Neural progenitor cell (in vitro differentiated cells): Measurements from ENCODE around the gene CAMK2D. TPM values are rescaled to one million over a fixed set of nuclear protein-coding genes. Genes with fewer than 3 reads are reported as not detected.

Experiments
- DNase-seq: peaks from one replicate; pipeline ENCODE4 v3.0.0-alpha.2; 2016; ENCODE audit warnings: low spot score
- H2AFZ ChIP-seq: fragments of 200-600 bp; sonication (generic); replicated peaks from 2 replicates; pipeline ENCODE4 v1.6.1; 2016; ENCODE audit warnings: antibody characterized with exemption
- H3F3A ChIP-seq: fragments of 200-600 bp; sonication (generic); 2 replicates; pipeline ENCODE4 v1.6.1; 2016; ENCODE audit warnings: antibody characterized with exemption, low read depth
- H3K27ac ChIP-seq: fragments of 200-600 bp; sonication (generic); 2 replicates; pipeline ENCODE4 v1.5.1; 2016; ENCODE audit warnings: mild to moderate bottlenecking
- H3K27me3 ChIP-seq: fragments of 200-600 bp; sonication (generic); 2 replicates; pipeline ENCODE4 v1.6.1; 2016; ENCODE audit warnings: mild to moderate bottlenecking, moderate library complexity
- H3K36me3 ChIP-seq: fragments of 200-600 bp; sonication (generic); 2 replicates; pipeline ENCODE4 v1.5.1; 2016
- H3K4me1 ChIP-seq: fragments of 200-600 bp; sonication (generic); 2 replicates; pipeline ENCODE4 v1.6.1; 2016; ENCODE audit warnings: mixed run types
- H3K4me2 ChIP-seq: fragments of 200-600 bp; sonication (generic); 2 replicates; pipeline ENCODE4 v1.6.1; 2016
- H3K4me3 ChIP-seq: fragments of 200-600 bp; sonication (generic); 2 replicates; pipeline ENCODE4 v1.5.1; 2016
- H3K79me2 ChIP-seq: fragments of 200-600 bp; sonication (generic); 2 replicates; pipeline ENCODE4 v1.6.1; 2016; ENCODE audit warnings: low read depth
- H3K9ac ChIP-seq: fragments of 200-600 bp; sonication (generic); 2 replicates; pipeline ENCODE4 v1.6.1; 2016
- H3K9me3 ChIP-seq: fragments of 200-600 bp; sonication (generic); 2 replicates; pipeline ENCODE4 v1.5.1; 2016; ENCODE audit warnings: low read depth
- H4K20me1 ChIP-seq: fragments of 200-600 bp; sonication (generic); 2 replicates; pipeline ENCODE4 v1.6.1; 2016; ENCODE audit warnings: low read depth
- H3K27ac Mint-ChIP-seq: 3 replicates; pipeline ENCODE4 v1.8.0; 2021; ENCODE audit warnings: mixed read lengths
- H3K27me3 Mint-ChIP-seq: 2 replicates; pipeline ENCODE4 v1.8.0; 2022; ENCODE audit warnings: low read depth, mild to moderate bottlenecking, inconsistent platforms, moderate library complexity, mixed read lengths; ENCODE audit not compliant: insufficient read depth
- H3K36me3 Mint-ChIP-seq: 3 replicates; pipeline ENCODE4 v1.8.0; 2021; ENCODE audit warnings: mixed read lengths
- H3K4me1 Mint-ChIP-seq: 3 replicates; pipeline ENCODE4 v1.8.0; 2021; ENCODE audit warnings: mixed read lengths
- H3K4me3 Mint-ChIP-seq: 3 replicates; pipeline ENCODE4 v1.8.0; 2021; ENCODE audit warnings: mild to moderate bottlenecking, moderate library complexity, mixed read lengths
- H3K9me3 Mint-ChIP-seq: 3 replicates; pipeline ENCODE4 v1.8.0; 2020; ENCODE audit warnings: mixed read lengths
- CTCF ChIP-seq: fragments of 200-600 bp; sonication (generic); IDR thresholded peaks from 2 replicates; pipeline ENCODE4 v1.5.1; 2017; ENCODE audit warnings: antibody characterized with exemption, mild to moderate bottlenecking
- EZH2 ChIP-seq: fragments of 200-600 bp; sonication (generic); IDR thresholded peaks from 2 replicates; pipeline ENCODE4 v1.6.1; 2017; ENCODE audit warnings: antibody characterized with exemption, mild to moderate bottlenecking, moderate library complexity
- EZH2phosphoT487 ChIP-seq: fragments of 200-600 bp; sonication (generic); IDR thresholded peaks from 2 replicates; pipeline ENCODE4 v1.6.1; 2017; ENCODE audit warnings: antibody characterized with exemption
- total RNA-seq: library from RNA; depleted of rRNA; stranded (reverse); fragments of >200 nt; gene quantifications from 2 replicates; pipeline ENCODE4 v1.2.3, GENCODE V29; 2015; ENCODE audit warnings: low replicate concordance

CAMK2D gene
- total RNA-seq, 1 donor from 2014 or later, result 33.2 TPM

GRCh38 chr4:113505044-113505443 is 256.5 kb downstream of the CAMK2D start:
- H3K79me2 ChIP-seq, result no peaks in the 10 kb centered on the region
- Mint-ChIP-seq H3K4me3 (no peak overlapping the region), H3K9me3 (no peaks in the 10 kb centered on the region), H3K36me3 (peaks cover 4% of the 10 kb centered on the region), H3K27ac (no peak overlapping the region), H3K27me3 (no peaks in the 10 kb centered on the region), H3K4me1 (peaks cover 4% of the 10 kb centered on the region)
- no peak overlapping the region for H3K4me2 ChIP-seq
- H3K4me1 ChIP-seq, result peaks cover 5% of the 10 kb centered on the region
- H3K9ac ChIP-seq, result no peak overlapping the region
- H2AFZ ChIP-seq, result no peak overlapping the region
- no peaks in the 10 kb centered on the region for H3K9me3 ChIP-seq
- no peak overlapping the region for H3K27ac ChIP-seq
- H3F3A ChIP-seq, result no peaks in the 10 kb centered on the region
- H4K20me1 ChIP-seq, result no peaks in the 10 kb centered on the region
- H3K36me3 ChIP-seq, result no peaks in the 10 kb centered on the region
- H3K4me3 ChIP-seq, result no peak overlapping the region
- TF ChIP-seq CTCF (no peak), EZH2phosphoT487 (no peak), EZH2 (no peak)
- H3K27me3 ChIP-seq, result no peaks in the 10 kb centered on the region
- no peak for DNase-seq

DNA sequence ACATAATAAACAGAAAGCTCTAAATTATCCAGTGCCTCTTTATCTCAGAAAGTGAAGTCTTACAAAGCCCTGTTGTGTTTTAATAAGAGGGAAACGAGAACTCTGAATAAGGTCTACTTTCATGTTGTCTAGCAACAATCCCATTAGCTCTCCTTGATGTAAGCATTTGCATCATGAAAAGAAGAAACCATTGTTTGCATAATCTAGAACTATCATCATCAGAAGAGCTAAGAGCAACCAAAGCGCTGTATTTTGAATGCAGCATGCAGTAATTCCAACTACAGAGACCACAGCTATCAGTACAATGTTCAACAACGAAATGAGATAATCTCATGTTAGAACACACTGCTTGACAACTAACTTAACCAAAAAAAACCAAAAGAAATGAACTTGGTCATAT is 257.1 kb downstream of the CAMK2D start:
- no peak overlapping the region for H3K27ac ChIP-seq
- H3K27me3 ChIP-seq, result no peaks in the 10 kb centered on the region
- no peak overlapping the region for H3K4me3 ChIP-seq
- no peak overlapping the region for H2AFZ ChIP-seq
- Mint-ChIP-seq H3K9me3 (no peaks in the 10 kb centered on the region), H3K27ac (no peak overlapping the region), H3K4me1 (peaks cover 4% of the 10 kb centered on the region), H3K27me3 (no peaks in the 10 kb centered on the region), H3K4me3 (no peak overlapping the region), H3K36me3 (peaks cover 4% of the 10 kb centered on the region)
- TF ChIP-seq EZH2, result no peak
- no peak for TF ChIP-seq EZH2phosphoT487
- no peak for TF ChIP-seq CTCF
- H3K4me1 ChIP-seq, result peaks cover 5% of the 10 kb centered on the region
- H3K36me3 ChIP-seq, result no peaks in the 10 kb centered on the region
- H3F3A ChIP-seq, result no peaks in the 10 kb centered on the region
- no peaks in the 10 kb centered on the region for H3K79me2 ChIP-seq
- no peak overlapping the region for H3K9ac ChIP-seq
- no peak for DNase-seq
- H4K20me1 ChIP-seq, result no peaks in the 10 kb centered on the region
- no peaks in the 10 kb centered on the region for H3K9me3 ChIP-seq
- H3K4me2 ChIP-seq, result no peak overlapping the region

DNA sequence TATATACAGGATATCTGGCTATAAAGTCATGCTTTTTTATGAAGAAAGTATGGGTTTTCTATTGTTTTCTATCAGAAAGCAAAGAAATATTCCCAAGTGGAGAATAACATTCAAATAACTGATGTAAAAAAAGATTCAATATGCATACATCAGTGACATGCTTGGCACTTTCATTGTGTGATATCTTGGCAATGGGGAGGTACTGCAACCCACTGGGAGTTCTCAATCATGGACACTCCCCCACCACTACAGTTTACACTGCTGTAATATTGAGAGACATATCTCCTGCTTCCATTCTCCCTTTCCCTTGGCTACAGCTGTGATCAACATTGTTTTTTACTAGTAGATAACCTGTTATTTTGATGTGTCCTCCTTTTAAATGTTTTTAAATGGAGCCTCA is 257.8 kb downstream of the CAMK2D start:
- H3K27ac Mint-ChIP-seq, result no peak overlapping the region
- no peaks in the 10 kb centered on the region for H3K27me3 ChIP-seq
- H3K36me3 Mint-ChIP-seq, result peaks cover 4% of the 10 kb centered on the region
- no peaks in the 10 kb centered on the region for H3K79me2 ChIP-seq
- H3K9ac ChIP-seq, result no peak overlapping the region
- TF ChIP-seq EZH2phosphoT487, result no peak
- DNase-seq, result no peak
- H3K27me3 Mint-ChIP-seq, result no peaks in the 10 kb centered on the region
- no peak overlapping the region for H2AFZ ChIP-seq
- no peak overlapping the region for H3K27ac ChIP-seq
- H3F3A ChIP-seq, result no peaks in the 10 kb centered on the region
- no peaks in the 10 kb centered on the region for H3K36me3 ChIP-seq
- peaks cover 5% of the 10 kb centered on the region for H3K4me1 ChIP-seq
- H3K9me3 Mint-ChIP-seq, result no peaks in the 10 kb centered on the region
- H3K4me1 Mint-ChIP-seq, result peaks cover 4% of the 10 kb centered on the region
- no peak overlapping the region for H3K4me3 Mint-ChIP-seq
- H3K9me3 ChIP-seq, result no peaks in the 10 kb centered on the region
- H4K20me1 ChIP-seq, result no peaks in the 10 kb centered on the region
- no peak overlapping the region for H3K4me2 ChIP-seq
- H3K4me3 ChIP-seq, result no peak overlapping the region

DNA sequence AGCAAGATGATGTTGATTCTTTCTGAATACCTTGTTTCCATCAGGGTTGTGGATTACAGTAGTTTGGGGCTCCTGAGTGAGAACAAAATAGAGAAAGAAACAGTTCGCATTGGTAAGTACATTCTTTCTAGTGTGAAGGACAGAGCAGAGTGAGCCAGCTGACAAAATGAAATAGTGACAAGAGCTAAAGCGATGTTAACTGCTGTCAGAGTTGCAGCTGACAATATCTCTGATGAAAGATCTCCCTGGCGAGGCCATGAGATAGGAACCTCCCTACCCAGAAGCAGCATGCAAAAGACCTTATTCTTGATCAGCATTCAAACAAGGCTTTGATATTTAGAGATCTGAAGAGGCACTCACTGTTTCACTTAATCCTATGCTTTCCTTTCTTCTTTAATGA is 258.6 kb downstream of the CAMK2D start:
- Histone ChIP-seq H3F3A (no peaks in the 10 kb centered on the region), H3K4me3 (no peak overlapping the region), H3K9ac (no peak overlapping the region), H3K27me3 (no peaks in the 10 kb centered on the region), H3K9me3 (no peaks in the 10 kb centered on the region), H3K4me2 (no peak overlapping the region), H2AFZ (no peak overlapping the region), H4K20me1 (no peaks in the 10 kb centered on the region), H3K79me2 (no peaks in the 10 kb centered on the region), H3K27ac (no peak overlapping the region), H3K36me3 (no peaks in the 10 kb centered on the region), H3K4me1 (peaks cover 5% of the 10 kb centered on the region)
- Mint-ChIP-seq H3K36me3 (peaks cover 5% of the 10 kb centered on the region), H3K27me3 (no peaks in the 10 kb centered on the region), H3K27ac (no peak overlapping the region), H3K4me1 (peaks cover 4% of the 10 kb centered on the region), H3K9me3 (no peaks in the 10 kb centered on the region), H3K4me3 (no peak overlapping the region)
- DNase-seq, result no peak
- TF ChIP-seq EZH2phosphoT487 (no peak), CTCF (no peak), EZH2 (no peak)
